ENCODE data around the gene DARS1.

DNA sequence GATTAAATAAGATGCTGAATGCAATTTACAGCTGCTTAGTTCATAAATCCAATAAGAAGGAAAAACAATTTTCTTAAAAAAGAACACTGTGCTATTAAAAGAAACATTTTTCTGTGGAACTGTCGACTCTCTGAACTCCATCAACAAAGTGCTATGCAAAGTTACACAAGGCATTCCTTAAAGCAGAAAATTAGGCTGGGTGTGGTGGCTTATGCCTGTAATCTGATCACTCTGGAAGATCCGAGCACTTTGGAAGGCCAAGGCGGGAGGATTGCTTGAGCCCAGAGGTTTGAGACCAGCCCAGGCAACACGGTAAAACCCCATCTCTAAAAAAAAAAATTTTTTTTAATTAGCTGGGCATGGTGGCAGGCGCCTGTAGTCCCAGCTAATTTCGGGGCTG is 122.2 kb downstream of the DARS1 start:
- TF ChIP-seq, protein P1, sequence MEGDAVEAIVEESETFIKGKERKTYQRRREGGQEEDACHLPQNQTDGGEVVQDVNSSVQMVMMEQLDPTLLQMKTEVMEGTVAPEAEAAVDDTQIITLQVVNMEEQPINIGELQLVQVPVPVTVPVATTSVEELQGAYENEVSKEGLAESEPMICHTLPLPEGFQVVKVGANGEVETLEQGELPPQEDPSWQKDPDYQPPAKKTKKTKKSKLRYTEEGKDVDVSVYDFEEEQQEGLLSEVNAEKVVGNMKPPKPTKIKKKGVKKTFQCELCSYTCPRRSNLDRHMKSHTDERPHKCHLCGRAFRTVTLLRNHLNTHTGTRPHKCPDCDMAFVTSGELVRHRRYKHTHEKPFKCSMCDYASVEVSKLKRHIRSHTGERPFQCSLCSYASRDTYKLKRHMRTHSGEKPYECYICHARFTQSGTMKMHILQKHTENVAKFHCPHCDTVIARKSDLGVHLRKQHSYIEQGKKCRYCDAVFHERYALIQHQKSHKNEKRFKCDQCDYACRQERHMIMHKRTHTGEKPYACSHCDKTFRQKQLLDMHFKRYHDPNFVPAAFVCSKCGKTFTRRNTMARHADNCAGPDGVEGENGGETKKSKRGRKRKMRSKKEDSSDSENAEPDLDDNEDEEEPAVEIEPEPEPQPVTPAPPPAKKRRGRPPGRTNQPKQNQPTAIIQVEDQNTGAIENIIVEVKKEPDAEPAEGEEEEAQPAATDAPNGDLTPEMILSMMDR (IDR thresholded peaks at IDR 0.05) = no peak
- no peak for TF ChIP-seq POLR2A (IDR thresholded peaks at IDR 0.05)

Data from right lobe of liver (tissue), 4 donors.